ENCODE results near the gene KRTAP10-4.

Gene KRTAP10-4

DNA sequence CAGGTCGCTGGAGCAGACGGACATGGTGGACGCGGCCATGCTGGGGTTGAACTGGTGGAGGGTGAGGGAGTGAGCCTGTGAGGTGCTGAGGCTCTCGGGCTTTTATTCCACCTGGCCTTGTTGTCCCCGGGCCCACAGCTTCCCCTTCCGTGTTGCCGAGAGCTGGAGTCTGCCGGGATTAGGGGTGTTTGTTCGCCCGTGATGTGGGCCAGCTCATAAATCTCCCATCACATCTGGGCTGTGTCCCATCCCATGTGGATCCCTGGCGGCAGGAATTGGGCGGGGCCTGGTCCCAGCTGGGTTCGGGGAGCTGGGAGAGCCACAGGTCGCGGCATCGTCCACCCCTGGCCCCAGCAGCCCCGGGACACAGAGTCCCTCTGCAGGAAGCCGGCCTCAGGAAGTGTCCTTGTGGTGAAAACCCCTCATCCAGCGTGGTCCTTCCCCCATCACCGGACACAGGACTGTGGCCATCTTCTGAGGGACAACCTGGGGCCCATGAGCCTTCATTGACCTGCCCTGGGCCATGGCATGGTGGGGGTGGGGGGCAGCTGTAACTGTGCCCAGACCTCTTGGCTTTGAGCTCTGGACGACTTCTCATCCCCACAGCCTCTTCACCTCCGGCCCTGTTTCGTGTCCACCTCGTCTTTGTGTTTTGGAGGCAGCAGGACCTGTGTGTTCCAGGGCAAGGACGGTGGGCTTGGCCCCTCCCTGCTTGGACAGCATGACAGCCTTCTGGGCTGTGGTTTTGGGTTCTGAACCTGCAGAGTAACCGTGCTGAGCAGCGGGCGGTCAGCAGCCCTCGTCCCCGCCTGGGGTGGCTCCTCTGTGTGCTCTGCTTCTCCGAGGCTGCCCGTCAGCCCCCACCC, 19.1 kb downstream of the KRTAP10-4 start, which contains the start of gene KRTAP10-6:
KRTAP10-6 (minus strand) TSS at position 60 of the 866 bp plus-strand sequence; CDS start at position 39, 21 bp downstream.
- DNase-seq, result no peak
- Histone ChIP-seq H3K4me3 (ENCODE audit: low read depth, low read length) (no peak within 1 kb of the TSS), H3K4me1 (no peaks in the 10 kb centered on the region), H3K27me3 (peaks cover 34% of the 10 kb centered on the region), H3K9me3 (no peaks in the 10 kb centered on the region), H3K36me3 (no peaks in the 10 kb centered on the region)
- TF ChIP-seq, protein P1, sequence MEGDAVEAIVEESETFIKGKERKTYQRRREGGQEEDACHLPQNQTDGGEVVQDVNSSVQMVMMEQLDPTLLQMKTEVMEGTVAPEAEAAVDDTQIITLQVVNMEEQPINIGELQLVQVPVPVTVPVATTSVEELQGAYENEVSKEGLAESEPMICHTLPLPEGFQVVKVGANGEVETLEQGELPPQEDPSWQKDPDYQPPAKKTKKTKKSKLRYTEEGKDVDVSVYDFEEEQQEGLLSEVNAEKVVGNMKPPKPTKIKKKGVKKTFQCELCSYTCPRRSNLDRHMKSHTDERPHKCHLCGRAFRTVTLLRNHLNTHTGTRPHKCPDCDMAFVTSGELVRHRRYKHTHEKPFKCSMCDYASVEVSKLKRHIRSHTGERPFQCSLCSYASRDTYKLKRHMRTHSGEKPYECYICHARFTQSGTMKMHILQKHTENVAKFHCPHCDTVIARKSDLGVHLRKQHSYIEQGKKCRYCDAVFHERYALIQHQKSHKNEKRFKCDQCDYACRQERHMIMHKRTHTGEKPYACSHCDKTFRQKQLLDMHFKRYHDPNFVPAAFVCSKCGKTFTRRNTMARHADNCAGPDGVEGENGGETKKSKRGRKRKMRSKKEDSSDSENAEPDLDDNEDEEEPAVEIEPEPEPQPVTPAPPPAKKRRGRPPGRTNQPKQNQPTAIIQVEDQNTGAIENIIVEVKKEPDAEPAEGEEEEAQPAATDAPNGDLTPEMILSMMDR (IDR thresholded peaks at IDR 0.05; ENCODE audit: low read depth, low read length), result no peak

- Histone ChIP-seq H3K9me3 (no peaks in the 10 kb centered on the region), H3K4me3 (ENCODE audit: low read depth, low read length) (no peak overlapping the region), H3K4me1 (no peaks in the 10 kb centered on the region), H3K27me3 (peaks cover 42% of the 10 kb centered on the region), H3K36me3 (no peaks in the 10 kb centered on the region)
- TF ChIP-seq, protein P1 (IDR thresholded peaks at IDR 0.05; ENCODE audit: low read depth, low read length), result no peak
- DNase-seq, result no peak
Measured at GRCh38 chr21:44593598-44594405, 20.3 kb downstream of the KRTAP10-4 start.

GRCh38 chr21:44594406-44594916, 20.9 kb downstream of the KRTAP10-4 start:
- DNase-seq, result no peak
- TF ChIP-seq, protein P1 (IDR thresholded peaks at IDR 0.05; ENCODE audit: low read depth, low read length), result no peak
- Histone ChIP-seq H3K27me3 (peaks cover 46% of the 10 kb centered on the region), H3K36me3 (no peaks in the 10 kb centered on the region), H3K9me3 (no peaks in the 10 kb centered on the region), H3K4me3 (ENCODE audit: low read depth, low read length) (no peak overlapping the region), H3K4me1 (no peaks in the 10 kb centered on the region)

- TF ChIP-seq, protein P1 (IDR thresholded peaks at IDR 0.05; ENCODE audit: low read depth, low read length), result no peak
- no peaks in the 10 kb centered on the region for H3K36me3 ChIP-seq
- H3K9me3 ChIP-seq, result no peaks in the 10 kb centered on the region
- H3K4me3 ChIP-seq (ENCODE audit: low read depth, low read length), result no peak overlapping the region
- peaks cover 52% of the 10 kb centered on the region for H3K27me3 ChIP-seq
- DNase-seq, result no peak
- no peaks in the 10 kb centered on the region for H3K4me1 ChIP-seq
Measured at GRCh38 chr21:44595524-44595923, 22.0 kb downstream of the KRTAP10-4 start.

- Histone ChIP-seq H3K4me1 (no peaks in the 10 kb centered on the region), H3K27me3 (peaks cover 53% of the 10 kb centered on the region), H3K4me3 (ENCODE audit: low read depth, low read length) (no peak overlapping the region), H3K9me3 (no peaks in the 10 kb centered on the region), H3K36me3 (no peaks in the 10 kb centered on the region)
- TF ChIP-seq, protein P1 (IDR thresholded peaks at IDR 0.05; ENCODE audit: low read depth, low read length), result no peak
- no peak for DNase-seq
Measured at GRCh38 chr21:44596068-44596725, 22.7 kb downstream of the KRTAP10-4 start.
